BJ (cell line): Measurements from ENCODE around the gene NACA. TPM values are rescaled to one million over a fixed set of nuclear protein-coding genes. Genes with fewer than 3 reads are reported as not detected.
"Not testable (repeated sequence)": the region's sequence is repeated elsewhere in the genome, so short reads cannot be mapped to it uniquely, and the experiment has no call there.

Experiments used
- CTCF ChIA-PET: fragments of 350-600 bp; formaldehyde crosslinking; extraction: SDS; loops from one replicate; lab custom pipeline; 2021; ENCODE audit warnings: antibody characterized with exemption, inconsistent platforms; lab: Yijun Ruan, JAX
- POLR2A ChIA-PET: fragments of 300-600 bp; sonication (Branson Sonifier 250); formaldehyde crosslinking; extraction: SDS; loops from one replicate; lab custom pipeline; 2021; ENCODE audit warnings: antibody characterized with exemption; lab: Charles Lee
- DNase-seq: peaks from one replicate; pipeline ENCODE4 v3.0.0-alpha.2; 2011; ENCODE audit warnings: low read depth
- H3K27me3 ChIP-seq: 2 replicates; pipeline ENCODE4 v1.6.0; 2011; ENCODE audit warnings: low read length; ENCODE audit not compliant: control insufficient read depth, insufficient read depth
- H3K36me3 ChIP-seq: 2 replicates; pipeline ENCODE4 v1.5.1; 2011; ENCODE audit warnings: low read length; ENCODE audit not compliant: control insufficient read depth, insufficient read depth
- H3K4me3 ChIP-seq: 2 replicates; pipeline ENCODE4 v1.5.1; 2011; ENCODE audit warnings: low read depth, mild to moderate bottlenecking, control low read depth, low read length
- polyA plus RNA-seq: library from polyadenylated mRNA; depleted of rRNA; stranded (reverse); fragments of >200 nt; gene quantifications from 2 replicates; pipeline ENCODE4 v1.2.3, GENCODE V29; 2011
- TF ChIP-seq, protein P1 (sequence below): IDR thresholded peaks from 2 replicates; pipeline ENCODE4 v1.5.1; 2011; ENCODE audit warnings: low read depth, mild to moderate bottlenecking, control low read depth, inconsistent platforms, low read length, moderate library complexity; ENCODE audit not compliant: insufficient read depth

Gene NACA
- polyA plus RNA-seq, 1 experiment = 678 TPM

DNA sequence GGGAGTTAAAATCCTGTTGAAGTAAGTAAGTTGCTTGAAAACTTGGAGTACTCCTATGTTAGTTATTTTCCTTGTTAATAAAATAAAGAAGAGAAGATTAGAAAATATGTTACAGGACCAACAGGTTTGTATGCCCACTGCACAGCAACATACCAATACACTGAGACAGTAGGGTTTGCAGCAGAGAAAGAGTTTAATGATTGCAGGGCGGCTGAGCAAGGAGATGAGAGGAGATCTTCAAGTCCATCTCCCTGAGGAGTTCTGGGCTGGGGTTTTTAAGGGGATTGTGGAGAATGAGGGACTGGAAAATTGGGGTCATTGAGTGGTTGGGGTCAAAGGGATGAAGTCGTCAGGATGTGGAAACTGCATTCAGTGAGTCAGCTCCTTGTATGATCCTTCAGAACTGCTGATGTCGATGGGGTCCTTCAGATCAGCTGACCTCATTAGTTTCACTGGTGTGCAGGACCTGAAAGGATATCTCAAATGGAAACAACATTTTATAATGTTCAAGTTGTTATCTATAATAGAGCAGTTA is 33.7 kb upstream of the NACA start:
- Histone ChIP-seq H3K4me3 (no peak overlapping the region), H3K27me3 (no peaks in the 10 kb centered on the region), H3K36me3 (no peaks in the 10 kb centered on the region)
- no peak for DNase-seq
- ChIA-PET CTCF (interaction anchor here (1.1 to 14.2 kb wide), 9 partner anchors 8 to 353 kb away, joined by 3 to 220 read pairs (median 7); no protein-coding TSS in a partner anchor), POLR2A (no interaction called here)
- TF ChIP-seq, protein P1, sequence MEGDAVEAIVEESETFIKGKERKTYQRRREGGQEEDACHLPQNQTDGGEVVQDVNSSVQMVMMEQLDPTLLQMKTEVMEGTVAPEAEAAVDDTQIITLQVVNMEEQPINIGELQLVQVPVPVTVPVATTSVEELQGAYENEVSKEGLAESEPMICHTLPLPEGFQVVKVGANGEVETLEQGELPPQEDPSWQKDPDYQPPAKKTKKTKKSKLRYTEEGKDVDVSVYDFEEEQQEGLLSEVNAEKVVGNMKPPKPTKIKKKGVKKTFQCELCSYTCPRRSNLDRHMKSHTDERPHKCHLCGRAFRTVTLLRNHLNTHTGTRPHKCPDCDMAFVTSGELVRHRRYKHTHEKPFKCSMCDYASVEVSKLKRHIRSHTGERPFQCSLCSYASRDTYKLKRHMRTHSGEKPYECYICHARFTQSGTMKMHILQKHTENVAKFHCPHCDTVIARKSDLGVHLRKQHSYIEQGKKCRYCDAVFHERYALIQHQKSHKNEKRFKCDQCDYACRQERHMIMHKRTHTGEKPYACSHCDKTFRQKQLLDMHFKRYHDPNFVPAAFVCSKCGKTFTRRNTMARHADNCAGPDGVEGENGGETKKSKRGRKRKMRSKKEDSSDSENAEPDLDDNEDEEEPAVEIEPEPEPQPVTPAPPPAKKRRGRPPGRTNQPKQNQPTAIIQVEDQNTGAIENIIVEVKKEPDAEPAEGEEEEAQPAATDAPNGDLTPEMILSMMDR = no peak

DNA sequence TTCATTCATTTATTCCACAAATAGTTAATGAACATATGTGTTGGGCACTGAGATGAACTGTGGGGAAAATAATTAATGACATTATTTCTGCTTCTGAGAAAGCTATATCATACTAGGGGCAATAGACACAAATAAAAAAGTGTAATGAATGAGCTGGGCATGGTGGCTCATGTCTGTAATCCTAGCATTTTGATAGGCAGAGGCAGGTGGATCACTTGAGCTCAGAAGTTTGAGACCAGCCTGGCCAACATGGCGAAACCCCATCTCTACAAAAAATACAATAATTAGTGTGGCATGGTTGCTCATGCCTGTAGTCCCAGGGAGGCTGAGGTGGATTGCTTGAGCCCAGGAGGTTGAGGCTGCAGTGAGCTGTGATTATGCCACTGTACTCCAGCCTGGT is 32.9 kb upstream of the NACA start:
- H3K36me3 ChIP-seq, DNase-seq, POLR2A ChIA-PET, H3K4me3 ChIP-seq, H3K27me3 ChIP-seq: not testable (repeated sequence)
- CTCF ChIA-PET = interaction anchor here (0.7 to 14.2 kb wide), 16 partner anchors 8 to 354 kb away, joined by 3 to 220 read pairs (median 3); no protein-coding TSS in a partner anchor

DNA sequence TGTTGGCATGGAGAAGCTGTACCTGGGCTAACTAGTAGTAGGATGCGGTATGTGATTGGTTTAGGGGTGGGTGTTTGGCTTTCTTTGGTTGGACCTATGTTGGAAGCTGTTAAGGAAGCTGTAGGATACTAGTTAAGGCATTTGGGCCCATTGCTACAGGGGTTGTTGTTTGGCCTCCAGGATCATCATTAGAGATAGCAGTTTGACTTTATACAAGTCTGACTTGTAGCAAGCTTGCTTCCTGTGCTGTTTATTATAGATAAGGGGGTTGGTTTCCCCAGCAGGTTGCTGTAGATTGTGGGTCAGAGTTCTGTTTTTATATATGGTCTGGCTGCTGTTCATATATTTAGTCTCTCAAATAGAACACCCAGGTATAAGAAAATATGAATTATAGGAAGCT is 28.5 kb upstream of the NACA start:
- H3K36me3 ChIP-seq = no peaks in the 10 kb centered on the region
- DNase-seq = no peak
- POLR2A ChIA-PET = no interaction called here
- no peaks in the 10 kb centered on the region for H3K27me3 ChIP-seq
- TF ChIP-seq, protein P1 = no peak
- no peak overlapping the region for H3K4me3 ChIP-seq
- CTCF ChIA-PET = interaction anchor here (0.6 to 14.2 kb wide), 7 partner anchors 9 to 312 kb away, joined by 3 to 220 read pairs (median 5); partner anchors contain the start of gene HSD17B6

DNA sequence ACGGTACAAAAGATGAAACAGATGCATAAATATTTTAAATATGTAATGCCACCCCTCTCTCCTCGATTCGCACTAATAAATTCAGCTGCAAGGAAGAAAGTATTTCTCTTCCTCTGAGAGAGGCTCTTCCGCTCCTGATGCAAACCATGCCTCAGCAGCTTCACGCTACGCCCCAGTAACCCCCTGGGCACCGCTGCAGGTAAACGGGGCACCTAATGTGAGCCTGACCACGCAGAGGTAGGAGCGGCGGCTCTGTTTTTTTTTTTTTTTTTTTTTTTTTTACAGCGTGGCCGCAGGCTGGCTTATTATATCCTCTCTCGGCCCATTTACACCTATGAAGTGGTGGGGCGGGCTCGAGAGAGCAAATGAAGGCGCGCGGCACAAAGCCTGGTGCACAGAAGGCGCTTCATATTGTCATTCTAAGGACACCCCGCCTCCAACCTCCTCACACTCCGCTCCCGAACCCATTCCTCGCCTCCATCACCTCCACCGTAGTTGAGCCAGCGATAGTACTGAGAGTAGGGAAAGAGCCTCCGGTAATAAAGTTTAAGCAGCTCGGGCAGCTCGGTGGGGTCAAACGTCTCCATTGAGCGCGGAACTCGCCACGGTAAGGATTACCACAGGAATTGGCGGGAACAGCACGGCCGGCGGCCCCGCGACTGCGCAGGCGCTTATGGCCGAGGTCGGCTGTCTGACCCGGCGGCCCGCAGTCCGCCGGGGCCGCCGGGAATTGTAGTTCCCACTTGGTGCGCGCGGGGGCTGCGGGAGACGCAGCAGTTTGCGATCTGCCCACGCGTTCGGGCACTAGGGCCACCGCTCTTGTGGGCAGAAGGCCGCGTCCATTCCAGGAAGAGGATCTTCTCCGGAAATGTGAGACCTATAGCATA is 26.9 kb upstream of the NACA start, which contains the start of gene PRIM1:
TSS of gene PRIM1 (minus strand) at position 612 of the 887 bp plus-strand sequence. CDS start at position 587, 25 bp downstream.
- Histone ChIP-seq H3K27me3 (no peaks in the 10 kb centered on the region), H3K36me3 (no peaks in the 10 kb centered on the region), H3K4me3 (peak within 1 kb of the TSS; percentile 91)
- CTCF ChIA-PET = interaction anchor here (0.7 to 4.1 kb wide), 5 partner anchors 10 to 279 kb away, joined by 3 to 32 read pairs (median 4); no protein-coding TSS in a partner anchor
- TF ChIP-seq, protein P1 = peak; percentile 23
- no peak for DNase-seq
- POLR2A ChIA-PET = interaction anchor here (0.7 kb wide), 1 partner anchor 117 kb away, joined by 13 read pairs; no protein-coding TSS in a partner anchor

DNA sequence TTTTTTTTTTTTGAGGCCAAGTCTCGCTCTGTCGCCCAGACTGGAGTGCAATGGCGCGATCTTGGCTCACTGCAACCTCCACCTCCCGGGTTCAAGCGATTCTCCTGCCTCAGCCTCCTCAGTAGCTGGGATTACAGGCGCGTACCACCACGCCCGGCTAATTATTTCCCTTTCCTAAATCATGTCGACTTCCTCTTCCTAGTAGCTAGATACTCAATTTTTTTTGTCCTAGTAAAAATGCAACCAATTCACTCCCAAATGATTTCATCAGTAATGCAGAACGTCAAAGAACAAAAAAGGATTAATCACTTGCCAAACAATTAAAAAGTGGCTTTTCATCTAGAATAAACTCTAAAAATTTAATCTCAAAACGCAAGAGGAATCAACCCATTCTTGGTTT is 25.5 kb upstream of the NACA start:
- CTCF ChIA-PET = interaction anchor here (0.6 to 1.7 kb wide), 4 partner anchors 126 to 258 kb away, joined by 4 to 5 read pairs (median 4); no protein-coding TSS in a partner anchor
- DNase-seq, H3K36me3 ChIP-seq, H3K4me3 ChIP-seq, H3K27me3 ChIP-seq, POLR2A ChIA-PET: not testable (repeated sequence)

- Histone ChIP-seq H3K27me3 (no peaks in the 10 kb centered on the region), H3K4me3 (no peak overlapping the region), H3K36me3 (no peaks in the 10 kb centered on the region)
- CTCF ChIA-PET = interaction anchor here (0.8 to 1.2 kb wide), 4 partner anchors 13 to 259 kb away, joined by 3 to 4 read pairs (median 4); no protein-coding TSS in a partner anchor
- TF ChIP-seq, protein P1 = no peak
- POLR2A ChIA-PET = interaction anchor here (1.0 kb wide), 1 partner anchor 25 kb away, joined by 4 read pairs; the partner anchor contains the start of gene NACA
- no peak for DNase-seq
Observed at GRCh38 chr12:56749853-56750252, 24.8 kb upstream of the NACA start.
